ENCODE data around the gene CUTC.
"Not testable (repeated sequence)": the region's sequence is repeated elsewhere in the genome, so short reads cannot be mapped to it uniquely, and the experiment has no call there.

CUTC gene

DNA sequence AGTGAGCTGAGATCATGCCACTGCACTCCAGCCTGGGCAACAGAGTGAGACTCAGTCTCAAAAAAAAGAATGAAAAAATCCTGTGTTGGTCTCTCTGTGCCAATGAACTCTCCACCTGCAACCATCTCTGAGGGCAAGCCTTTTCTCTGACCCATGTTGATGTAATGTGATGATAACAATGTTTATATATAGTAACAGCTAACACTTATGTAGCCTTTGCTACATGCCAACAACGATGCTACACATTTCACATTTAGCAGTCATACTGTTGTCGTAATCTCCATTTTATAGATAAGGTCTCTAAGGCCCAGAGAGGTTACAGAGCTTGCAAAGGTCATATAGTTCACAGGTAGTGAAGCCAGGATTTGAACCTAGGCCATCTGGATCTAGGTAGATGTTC lies 11.6 kb upstream of the CUTC start:
- no peak overlapping the region for H3K4me3 ChIP-seq (ENCODE audit: low read length)
- DNase-seq (ENCODE audit: low read depth), result no peak
- TF ChIP-seq, protein P1, sequence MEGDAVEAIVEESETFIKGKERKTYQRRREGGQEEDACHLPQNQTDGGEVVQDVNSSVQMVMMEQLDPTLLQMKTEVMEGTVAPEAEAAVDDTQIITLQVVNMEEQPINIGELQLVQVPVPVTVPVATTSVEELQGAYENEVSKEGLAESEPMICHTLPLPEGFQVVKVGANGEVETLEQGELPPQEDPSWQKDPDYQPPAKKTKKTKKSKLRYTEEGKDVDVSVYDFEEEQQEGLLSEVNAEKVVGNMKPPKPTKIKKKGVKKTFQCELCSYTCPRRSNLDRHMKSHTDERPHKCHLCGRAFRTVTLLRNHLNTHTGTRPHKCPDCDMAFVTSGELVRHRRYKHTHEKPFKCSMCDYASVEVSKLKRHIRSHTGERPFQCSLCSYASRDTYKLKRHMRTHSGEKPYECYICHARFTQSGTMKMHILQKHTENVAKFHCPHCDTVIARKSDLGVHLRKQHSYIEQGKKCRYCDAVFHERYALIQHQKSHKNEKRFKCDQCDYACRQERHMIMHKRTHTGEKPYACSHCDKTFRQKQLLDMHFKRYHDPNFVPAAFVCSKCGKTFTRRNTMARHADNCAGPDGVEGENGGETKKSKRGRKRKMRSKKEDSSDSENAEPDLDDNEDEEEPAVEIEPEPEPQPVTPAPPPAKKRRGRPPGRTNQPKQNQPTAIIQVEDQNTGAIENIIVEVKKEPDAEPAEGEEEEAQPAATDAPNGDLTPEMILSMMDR (conservative IDR thresholded peaks at IDR 0.05; ENCODE audit: low read length), result no peak

DNA sequence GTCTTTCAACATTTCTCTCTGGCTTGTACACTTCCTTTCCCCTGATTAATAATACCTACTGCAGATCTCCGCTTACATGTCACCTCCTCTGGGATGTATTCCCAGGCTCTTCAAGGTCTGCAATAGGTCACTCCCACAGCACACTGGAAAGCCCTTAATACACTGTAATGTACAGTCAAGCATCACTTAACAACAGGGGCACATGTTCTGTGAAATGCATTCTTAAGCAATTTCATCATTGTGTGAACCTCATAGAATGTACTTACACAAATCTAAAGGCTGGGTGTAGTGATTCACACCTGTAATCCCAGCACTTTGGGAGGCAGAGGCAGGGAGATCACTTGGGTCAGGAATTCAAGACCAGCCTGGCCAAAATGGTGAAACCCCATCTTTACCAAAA lies 2.0 kb upstream of the CUTC start:
- TF ChIP-seq, protein P1 (conservative IDR thresholded peaks at IDR 0.05; ENCODE audit: low read length), result no peak
- DNase-seq (ENCODE audit: low read depth), result no peak
- no peak overlapping the region for H3K4me3 ChIP-seq (ENCODE audit: low read length)

DNA sequence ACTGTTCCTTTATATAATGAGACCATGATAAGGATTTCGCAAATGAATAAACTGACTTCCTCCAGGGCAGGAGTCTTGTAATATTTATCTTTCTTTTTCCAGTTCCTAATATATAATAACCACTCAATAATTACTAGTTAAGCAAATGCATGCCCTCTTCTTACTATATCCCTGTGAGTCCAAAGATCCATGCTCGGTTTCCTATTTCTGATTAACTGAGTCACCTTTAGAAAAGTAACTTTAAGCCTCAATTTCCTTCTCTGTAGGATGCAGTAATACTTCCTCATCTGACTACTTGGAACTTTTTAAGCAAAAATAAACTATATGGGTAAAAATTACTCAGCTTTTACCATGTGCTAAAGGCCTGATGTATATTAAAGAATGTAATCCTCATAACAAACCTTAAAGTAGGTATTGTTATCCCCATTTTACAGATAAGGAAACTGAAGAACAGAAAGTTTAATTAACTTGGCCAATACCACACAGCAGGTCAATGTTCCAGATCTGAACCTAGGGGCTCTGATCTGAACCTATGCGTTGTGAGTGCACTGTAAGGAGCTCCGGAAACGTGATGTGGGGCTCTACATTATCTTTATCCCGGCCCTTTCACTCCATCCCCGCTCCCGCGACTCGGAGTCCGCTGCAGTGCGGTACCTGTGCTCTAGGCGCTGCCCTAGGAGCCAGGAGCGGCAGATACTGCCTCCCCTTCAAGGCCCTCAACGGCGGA lies 565 bp upstream of the CUTC start:
- H3K4me3 ChIP-seq (ENCODE audit: low read length), result peak overlapping the region; percentile 100
- no peak for DNase-seq (ENCODE audit: low read depth)
- TF ChIP-seq, protein P1 (conservative IDR thresholded peaks at IDR 0.05; ENCODE audit: low read length), result peak; percentile 17; the same call in 1 of the 2 replicates

DNA sequence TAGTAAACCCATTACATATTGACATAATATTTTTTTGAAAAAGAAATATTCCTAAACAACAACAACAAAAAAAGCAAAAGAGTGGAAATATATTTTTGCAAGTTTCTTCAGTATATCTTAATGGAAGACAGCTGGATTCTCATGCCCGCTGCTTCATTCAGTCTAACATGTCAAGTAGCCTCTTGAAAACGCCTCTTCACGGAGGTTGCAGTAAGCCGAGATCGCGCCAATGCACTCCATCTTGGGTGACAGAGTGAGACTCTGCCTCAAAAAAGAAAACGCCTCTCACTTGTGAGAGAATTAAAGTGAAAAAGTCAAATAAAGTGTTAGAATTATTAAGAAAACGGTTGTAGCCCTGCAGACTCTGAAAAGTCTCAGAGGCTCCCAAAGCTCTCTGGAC lies 1.3 kb downstream of the CUTC start:
- TF ChIP-seq, protein P1 (conservative IDR thresholded peaks at IDR 0.05; ENCODE audit: low read length), result no peak
- H3K4me3 ChIP-seq (ENCODE audit: low read length), result peak overlapping the region; percentile 40
- DNase-seq (ENCODE audit: low read depth), result peak; percentile 29

DNA sequence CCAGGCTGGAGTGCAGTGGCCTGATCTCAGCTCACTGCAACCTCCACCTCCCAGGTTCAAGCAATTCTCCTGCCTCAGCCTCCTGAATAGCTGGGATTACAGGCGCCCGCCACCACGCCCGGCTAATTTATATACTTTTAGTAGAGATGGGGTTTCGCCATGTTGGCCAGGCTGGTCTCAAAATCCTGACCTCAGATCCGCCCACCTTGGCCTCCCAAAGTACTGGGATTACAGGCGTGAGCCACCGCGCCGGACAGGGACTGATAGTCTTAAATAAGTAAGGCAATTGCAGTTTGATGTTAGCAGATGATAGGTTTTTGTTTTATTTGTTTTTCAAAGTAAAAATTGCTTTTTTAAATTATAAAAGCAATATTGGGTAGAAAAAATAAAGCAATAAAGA lies 2.1 kb downstream of the CUTC start:
- H3K4me3 ChIP-seq (ENCODE audit: low read length); DNase-seq (ENCODE audit: low read depth): not testable (repeated sequence)

DNA sequence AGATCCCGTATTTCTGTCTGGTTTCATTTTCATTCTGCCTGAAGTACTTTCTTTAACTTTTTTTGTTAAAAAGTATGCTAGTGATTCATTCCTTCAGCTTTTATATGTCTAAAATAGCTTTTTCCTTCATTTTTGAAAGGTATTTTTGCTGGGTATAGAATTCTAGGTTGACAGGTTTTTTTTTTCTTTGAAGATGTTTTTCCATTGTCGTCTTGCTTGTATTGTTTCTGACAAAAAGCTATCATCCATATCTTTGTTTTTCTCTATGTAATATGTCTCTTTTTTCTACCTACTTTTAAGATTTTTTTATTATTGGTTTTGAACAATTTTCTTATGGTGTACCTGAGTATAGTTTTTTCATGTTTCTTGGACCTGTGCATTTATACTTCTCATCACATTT lies 8.2 kb downstream of the CUTC start:
- TF ChIP-seq, protein P1 (conservative IDR thresholded peaks at IDR 0.05; ENCODE audit: low read length), result no peak
- no peak for DNase-seq (ENCODE audit: low read depth)
- no peak overlapping the region for H3K4me3 ChIP-seq (ENCODE audit: low read length)

DNA sequence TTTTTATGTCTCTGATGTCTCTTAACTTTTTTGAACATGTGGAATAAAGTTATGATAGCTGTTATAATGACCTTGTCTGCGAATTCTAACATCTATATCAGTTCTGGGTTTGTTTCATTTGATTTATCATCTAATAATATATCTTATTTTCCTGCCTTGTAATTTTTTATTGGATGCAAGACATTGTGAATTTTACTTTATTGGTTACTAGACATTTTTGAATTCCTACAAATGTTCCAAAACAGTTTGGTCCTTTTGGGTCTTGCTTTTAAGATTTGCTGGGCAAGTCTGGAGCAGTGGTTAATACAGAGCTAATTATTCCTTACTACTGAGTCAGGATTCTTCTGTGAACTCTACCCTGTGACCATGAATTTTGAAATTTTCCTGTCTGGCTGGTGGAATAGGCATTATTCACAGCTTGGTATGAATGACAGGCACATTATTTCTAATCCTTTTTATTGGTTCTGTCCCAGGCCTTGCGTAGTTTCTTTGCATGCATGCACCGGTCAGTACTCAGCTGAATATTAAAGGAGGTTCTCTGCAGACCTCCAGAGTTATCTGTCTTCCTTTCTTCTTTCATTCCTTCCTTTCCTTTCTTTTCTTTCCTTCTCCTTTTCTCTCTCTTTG lies 9.0 kb downstream of the CUTC start:
- H3K4me3 ChIP-seq (ENCODE audit: low read length), result no peak overlapping the region
- TF ChIP-seq, protein P1 (conservative IDR thresholded peaks at IDR 0.05; ENCODE audit: low read length), result no peak
- no peak for DNase-seq (ENCODE audit: low read depth)
